Progenitor cell of endocrine pancreas (in vitro differentiated cells): ENCODE results near the gene CRABP1. TPM values are rescaled to one million over a fixed set of nuclear protein-coding genes. Genes with fewer than 3 reads are reported as not detected.

Experiments used
- DNase-seq: peaks from one replicate; pipeline ENCODE4 v3.0.0; 2021; ENCODE audit warnings: low spot score; ENCODE audit not compliant: unreplicated experiment
- H3K27ac Mint-ChIP-seq: 2 replicates; pipeline ENCODE4 v1.8.0; 2021; ENCODE audit warnings: mild to moderate bottlenecking, moderate library complexity, mixed read lengths
- H3K27me3 Mint-ChIP-seq: 2 replicates; pipeline ENCODE4 v1.8.0; 2021; ENCODE audit warnings: mixed read lengths
- H3K36me3 Mint-ChIP-seq: 2 replicates; pipeline ENCODE4 v1.8.0; 2022; ENCODE audit warnings: mixed read lengths; ENCODE audit not compliant: insufficient read depth
- H3K4me1 Mint-ChIP-seq: 2 replicates; pipeline ENCODE4 v1.8.0; 2021; ENCODE audit warnings: low read depth, mixed read lengths
- H3K4me3 Mint-ChIP-seq: 2 replicates; pipeline ENCODE4 v1.8.0; 2021; ENCODE audit warnings: low read depth, mild to moderate bottlenecking, moderate library complexity, mixed read lengths
- H3K9me3 Mint-ChIP-seq: 2 replicates; pipeline ENCODE4 v1.8.0; 2021; ENCODE audit warnings: low read depth, mixed read lengths
- long read RNA-seq: library from polyadenylated mRNA; unstranded; transcript quantifications from one replicate; pipeline ENCODE4 v2.0.0, GENCODE V29; 2020
- total RNA-seq: library from RNA; stranded (reverse); gene quantifications from 2 replicates; pipeline ENCODE4 v1.2.1, GENCODE V29; 2021
- TF ChIP-seq, protein P1 (sequence below): fragments of 200-600 bp; sonication (generic); IDR thresholded peaks from one replicate; pipeline ENCODE4 v1.5.0; 2021; ENCODE audit warnings: antibody characterized with exemption, mild to moderate bottlenecking; ENCODE audit not compliant: unreplicated experiment

Gene CRABP1
- 1.1 and 2.8 TPM in 2 replicates for total RNA-seq
- long read RNA-seq, result 0 reads

GRCh38 chr15:78340231-78341056, at the start of gene CRABP1:
CRABP1 (plus strand) TSS chr15:78340353; CDS start chr15:78340429, 76 bp downstream.
- peak within 1 kb of the TSS; percentile 59 for H3K4me3 Mint-ChIP-seq
- peaks cover 2% of the 10 kb centered on the region for H3K4me1 Mint-ChIP-seq
- H3K27me3 Mint-ChIP-seq, result peaks cover 72% of the 10 kb centered on the region
- H3K9me3 Mint-ChIP-seq, result no peaks in the 10 kb centered on the region
- TF ChIP-seq, protein P1, sequence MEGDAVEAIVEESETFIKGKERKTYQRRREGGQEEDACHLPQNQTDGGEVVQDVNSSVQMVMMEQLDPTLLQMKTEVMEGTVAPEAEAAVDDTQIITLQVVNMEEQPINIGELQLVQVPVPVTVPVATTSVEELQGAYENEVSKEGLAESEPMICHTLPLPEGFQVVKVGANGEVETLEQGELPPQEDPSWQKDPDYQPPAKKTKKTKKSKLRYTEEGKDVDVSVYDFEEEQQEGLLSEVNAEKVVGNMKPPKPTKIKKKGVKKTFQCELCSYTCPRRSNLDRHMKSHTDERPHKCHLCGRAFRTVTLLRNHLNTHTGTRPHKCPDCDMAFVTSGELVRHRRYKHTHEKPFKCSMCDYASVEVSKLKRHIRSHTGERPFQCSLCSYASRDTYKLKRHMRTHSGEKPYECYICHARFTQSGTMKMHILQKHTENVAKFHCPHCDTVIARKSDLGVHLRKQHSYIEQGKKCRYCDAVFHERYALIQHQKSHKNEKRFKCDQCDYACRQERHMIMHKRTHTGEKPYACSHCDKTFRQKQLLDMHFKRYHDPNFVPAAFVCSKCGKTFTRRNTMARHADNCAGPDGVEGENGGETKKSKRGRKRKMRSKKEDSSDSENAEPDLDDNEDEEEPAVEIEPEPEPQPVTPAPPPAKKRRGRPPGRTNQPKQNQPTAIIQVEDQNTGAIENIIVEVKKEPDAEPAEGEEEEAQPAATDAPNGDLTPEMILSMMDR, result no peak
- H3K27ac Mint-ChIP-seq, result no peak within 1 kb of the TSS
- no peak for DNase-seq
- H3K36me3 Mint-ChIP-seq, result no peaks in the 10 kb centered on the region

- no peaks in the 10 kb centered on the region for H3K27me3 Mint-ChIP-seq
- peaks cover 6% of the 10 kb centered on the region for H3K4me1 Mint-ChIP-seq
- DNase-seq, result no peak
- no peaks in the 10 kb centered on the region for H3K9me3 Mint-ChIP-seq
- H3K4me3 Mint-ChIP-seq, result no peak overlapping the region
- H3K27ac Mint-ChIP-seq, result no peak overlapping the region
- H3K36me3 Mint-ChIP-seq, result peaks cover 7% of the 10 kb centered on the region
- TF ChIP-seq, protein P1, result no peak
These were observed 49.1 kb upstream of the CRABP1 start for GRCh38 chr15:78291052-78291451.

GRCh38 chr15:78291698-78292097, 48.5 kb upstream of the CRABP1 start:
- Mint-ChIP-seq H3K4me1 (peaks cover 6% of the 10 kb centered on the region), H3K4me3 (no peak overlapping the region), H3K27me3 (no peaks in the 10 kb centered on the region), H3K9me3 (no peaks in the 10 kb centered on the region), H3K36me3 (peaks cover 6% of the 10 kb centered on the region), H3K27ac (no peak overlapping the region)
- TF ChIP-seq, protein P1, result no peak
- no peak for DNase-seq

- H3K27me3 Mint-ChIP-seq, result no peaks in the 10 kb centered on the region
- DNase-seq, result no peak
- no peak overlapping the region for H3K27ac Mint-ChIP-seq
- H3K36me3 Mint-ChIP-seq, result peaks cover 5% of the 10 kb centered on the region
- peaks cover 6% of the 10 kb centered on the region for H3K4me1 Mint-ChIP-seq
- TF ChIP-seq, protein P1, result no peak
- H3K4me3 Mint-ChIP-seq, result no peak overlapping the region
- H3K9me3 Mint-ChIP-seq, result no peaks in the 10 kb centered on the region
These were observed 47.9 kb upstream of the CRABP1 start for GRCh38 chr15:78292219-78292618.

GRCh38 chr15:78299101-78299930, 40.8 kb upstream of the CRABP1 start, which contains the start of gene SKIC8:
SKIC8 (minus strand) TSS chr15:78299609; CDS start chr15:78295686, 3,923 bp downstream.
- Mint-ChIP-seq H3K9me3 (no peaks in the 10 kb centered on the region), H3K27me3 (peaks cover 19% of the 10 kb centered on the region)

More at GRCh38 chr15:78299101-78299930, 40.8 kb upstream of the CRABP1 start, which contains the start of gene SKIC8:
- Mint-ChIP-seq H3K36me3 (no peaks in the 10 kb centered on the region), H3K4me3 (peak within 1 kb of the TSS; percentile 97), H3K4me1 (peaks cover 10% of the 10 kb centered on the region), H3K27ac (peak within 1 kb of the TSS; percentile 97)
- peak; percentile 85 for DNase-seq
- TF ChIP-seq, protein P1, result no peak
